SK-N-SH (cell line): ENCODE results near the gene SAMD4B. TPM values are rescaled to one million over a fixed set of nuclear protein-coding genes. Genes with fewer than 3 reads are reported as not detected.

Experiments
- CTCF ChIA-PET: fragments of 300-600, 350-600 bp; formaldehyde crosslinking; extraction: SDS; loops from one replicate; lab custom pipeline; 2021; lab: Yijun Ruan, JAX
- POLR2A ChIA-PET: fragments of 350-600 bp; sonication (Branson Sonifier 250); formaldehyde crosslinking; extraction: SDS; loops from one replicate; lab custom pipeline; 2020; ENCODE audit warnings: antibody characterized with exemption, inconsistent platforms; lab: Yijun Ruan, JAX
- DNase-seq: peaks from one replicate; pipeline ENCODE4 v3.0.0; 2012
- H2AFZ ChIP-seq: fragments of 200-600 bp; sonication (generic); 2 replicates; pipeline ENCODE4 v1.8.1; 2016; ENCODE audit warnings: antibody characterized with exemption, mild to moderate bottlenecking, low read depth
- H3F3A ChIP-seq: fragments of 200-600 bp; sonication (generic); replicated peaks from 2 replicates; pipeline ENCODE3; 2016; ENCODE audit warnings: antibody characterized with exemption, mild to moderate bottlenecking; ENCODE audit not compliant: insufficient read depth
- H3K27ac ChIP-seq, 2 experiments: fragments of 200-500 bp in 1 of 2; fragments of 200-600 bp in 1 of 2; sonication (Bioruptor generic) in 1 of 2; sonication (generic), shearing (Covaris generic) in 1 of 2; 2 replicates each; pipeline versions ENCODE4 v1.5.1 to v1.6.1; 2014 to 2016; ENCODE audit warnings: low read depth in 2 of 2, inconsistent platforms in 1 of 2, low read length in 1 of 2, mild to moderate bottlenecking in 1 of 2, mixed read lengths in 1 of 2
- H3K27me3 ChIP-seq: fragments of 200-600 bp; sonication (generic), shearing (Covaris generic); 2 replicates; pipeline ENCODE4 v1.6.1; 2016; ENCODE audit warnings: mixed run types; ENCODE audit not compliant: insufficient read depth
- H3K36me3 ChIP-seq, 2 experiments: fragments of 200-500 bp in 1 of 2; fragments of 200-600 bp in 1 of 2; sonication (Bioruptor generic) in 1 of 2; sonication (generic) in 1 of 2; replicated peaks in 1 of 2; 2 replicates each; pipeline versions ENCODE3 to v1.5.1; 2014 to 2016; ENCODE audit warnings: low read length in 1 of 2, mild to moderate bottlenecking in 1 of 2; ENCODE audit not compliant: insufficient read depth in 2 of 2, control insufficient read depth in 1 of 2
- H3K4me1 ChIP-seq, 2 experiments: fragments of 200-500 bp in 1 of 2; fragments of 200-600 bp in 1 of 2; sonication (Bioruptor generic) in 1 of 2; sonication (generic), shearing (Covaris generic) in 1 of 2; 2 replicates each; pipeline versions ENCODE4 v1.5.1 to v1.6.1; 2014 to 2016; ENCODE audit warnings: low read depth in 1 of 2, low read length in 1 of 2, mixed run types in 1 of 2; ENCODE audit not compliant: insufficient read depth in 2 of 2, control insufficient read depth in 1 of 2
- H3K4me2 ChIP-seq: fragments of 200-600 bp; sonication (generic), shearing (Covaris generic); 2 replicates; pipeline ENCODE4 v1.6.1; 2017; ENCODE audit warnings: mixed run types
- H3K4me3 ChIP-seq, 2 experiments: fragments of 200-500 bp in 1 of 2; fragments of 200-600 bp in 1 of 2; sonication (Bioruptor generic) in 1 of 2; sonication (generic), shearing (Covaris generic) in 1 of 2; 2 replicates each; pipeline versions ENCODE4 v1.5.1 to v1.8.1; 2014 to 2016; ENCODE audit warnings: low read depth in 2 of 2, inconsistent platforms in 1 of 2, low read length in 1 of 2, mild to moderate bottlenecking in 1 of 2, mixed read lengths in 1 of 2, moderate library complexity in 1 of 2
- H3K79me2 ChIP-seq: fragments of 200-600 bp; sonication (generic); 2 replicates; pipeline ENCODE4 v1.8.1; 2017; ENCODE audit warnings: mild to moderate bottlenecking; ENCODE audit not compliant: insufficient read depth
- H3K9ac ChIP-seq: fragments of 200-600 bp; sonication (generic); 2 replicates; pipeline ENCODE4 v1.6.1; 2017; ENCODE audit warnings: mixed run types
- H3K9me2 ChIP-seq: fragments of 200-600 bp; sonication (generic); 2 replicates; pipeline ENCODE4 v1.6.1; 2017; ENCODE audit warnings: mixed run types
- H3K9me3 ChIP-seq: fragments of 200-600 bp; sonication (generic); 2 replicates; pipeline ENCODE4 v1.6.1; 2017; ENCODE audit warnings: mixed run types, mild to moderate bottlenecking, moderate library complexity
- H4K20me1 ChIP-seq: fragments of 200-600 bp; sonication (generic); 2 replicates; pipeline ENCODE4 v1.6.1; 2017; ENCODE audit warnings: mild to moderate bottlenecking, mixed run types; ENCODE audit not compliant: insufficient read depth
- CHD2 ChIP-seq: fragments of 150-350 bp; IDR thresholded peaks from 2 replicates; pipeline ENCODE4 v1.6.1; 2018; ENCODE audit warnings: low read length; ENCODE audit not compliant: partially characterized antibody
- CTCF ChIP-seq: fragments of 200-600 bp; sonication (generic); IDR thresholded peaks from 2 replicates; pipeline ENCODE4 v1.6.1; 2017; ENCODE audit warnings: antibody characterized with exemption, mild to moderate bottlenecking, moderate library complexity
- ELF1 ChIP-seq: IDR thresholded peaks from 2 replicates; pipeline ENCODE4 v1.4.0; 2012
- EZH2phosphoT487 ChIP-seq: fragments of 200-600 bp; sonication (generic); IDR thresholded peaks from 2 replicates; pipeline ENCODE4 v1.6.1; 2017; ENCODE audit warnings: low read depth, mixed run types, mild to moderate bottlenecking, antibody characterized with exemption, moderate library complexity, borderline replicate concordance
- FOSL2 ChIP-seq: IDR thresholded peaks from 2 replicates; pipeline ENCODE4 v1.4.0; 2012; ENCODE audit warnings: low read depth, mild to moderate bottlenecking, moderate library complexity, borderline replicate concordance
- FOXM1 ChIP-seq: IDR thresholded peaks from 2 replicates; pipeline ENCODE4 v1.4.0; 2012; ENCODE audit warnings: low read depth, mild to moderate bottlenecking
- GABPA ChIP-seq: IDR thresholded peaks from 2 replicates; pipeline ENCODE4 v1.4.0; 2012; ENCODE audit warnings: low read depth, mild to moderate bottlenecking
- JUND ChIP-seq: IDR thresholded peaks from 2 replicates; pipeline ENCODE4 v1.4.0; 2012
- MEF2A ChIP-seq: IDR thresholded peaks from 2 replicates; pipeline ENCODE4 v1.4.0; 2012; ENCODE audit warnings: low read depth, borderline replicate concordance
- NRF1 ChIP-seq: IDR thresholded peaks from 2 replicates; pipeline ENCODE4 v1.6.1; 2012; ENCODE audit warnings: low read depth, mild to moderate bottlenecking, low read length
- PBX3 ChIP-seq: IDR thresholded peaks from 2 replicates; pipeline ENCODE4; 2012
- POLR2AphosphoS5 ChIP-seq: IDR thresholded peaks from 2 replicates; pipeline ENCODE4 v1.6.1; 2012; ENCODE audit warnings: low read depth, low read length
- RAD21 ChIP-seq: IDR thresholded peaks from 2 replicates; pipeline ENCODE4 v1.6.1; 2012; ENCODE audit warnings: mild to moderate bottlenecking, low read length
- RXRA ChIP-seq: IDR thresholded peaks from 2 replicates; pipeline ENCODE4 v1.4.0; 2012; ENCODE audit warnings: low read depth, mild to moderate bottlenecking, borderline replicate concordance
- SMC3 ChIP-seq: IDR thresholded peaks from 2 replicates; pipeline ENCODE4 v1.6.1; 2012; ENCODE audit warnings: low read depth, low read length, improper control_type of control experiment
- TAF1 ChIP-seq: IDR thresholded peaks from 2 replicates; pipeline ENCODE4 v1.6.1; 2012; ENCODE audit warnings: low read depth, mild to moderate bottlenecking, low read length, moderate library complexity, borderline replicate concordance
- USF1 ChIP-seq: IDR thresholded peaks from 2 replicates; pipeline ENCODE4 v1.4.0; 2012; ENCODE audit warnings: low read depth, borderline replicate concordance
- YY1 ChIP-seq: IDR thresholded peaks from 2 replicates; pipeline ENCODE4 v1.4.0; 2012; ENCODE audit warnings: low read depth, mild to moderate bottlenecking
- WGBS: methylation state at CpG from one replicate; pipeline ENCODE4 v1.1.6; 2017; ENCODE audit warnings: low lambda C conversion rate; 5-methylcytosine and 5-hydroxymethylcytosine counted together
- polyA plus RNA-seq, 3 experiments: library from polyadenylated mRNA; depleted of rRNA; stranded (reverse); fragments of >200 nt; gene quantifications; 2 replicates each; pipeline ENCODE4 v1.2.3, GENCODE V29; 2012
- TF ChIP-seq, protein P1 (sequence below): fragments of 150-350 bp; IDR thresholded peaks from 2 replicates; pipeline ENCODE4 v1.6.1; 2017; ENCODE audit warnings: antibody characterized with exemption, low read length, low read depth, borderline replicate concordance

The SAMD4B gene
- polyA plus RNA-seq, 1 of the 3 experiments (the other 2 are of a cell fraction) = 83.0 TPM

DNA sequence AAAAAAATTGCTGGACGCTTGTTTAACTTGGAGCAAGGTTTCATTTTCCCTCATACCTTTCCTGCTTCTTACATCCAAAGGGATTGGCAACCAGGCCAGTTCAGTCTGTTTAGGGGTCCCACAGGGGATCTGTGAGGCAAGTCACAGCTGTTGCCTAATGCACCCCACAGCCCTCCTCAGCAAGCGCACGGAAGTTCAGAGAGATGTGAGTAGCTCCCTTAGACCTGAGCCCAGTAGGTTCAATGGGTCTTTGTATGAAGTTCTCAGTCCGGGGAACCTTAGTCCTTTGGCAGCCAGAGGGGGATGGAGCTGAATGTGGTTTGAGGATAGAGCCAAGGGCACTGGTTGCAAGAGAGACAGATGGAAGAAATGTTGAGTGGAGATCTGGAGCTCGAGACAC, 13.0 kb downstream of the SAMD4B start:
- ChIA-PET POLR2A (no interaction called here), CTCF (interaction anchor here (1.3 kb wide), 1 partner anchor 43 kb away, joined by 5 read pairs; no protein-coding TSS in a partner anchor)
- H3F3A ChIP-seq = no peaks in the 10 kb centered on the region
- H3K27me3 ChIP-seq = no peaks in the 10 kb centered on the region
- H4K20me1 ChIP-seq = 0 out of 2 replicates have a peak, but pooled peaks cover 11% of the 10 kb centered on the region
- H3K36me3 ChIP-seq = peaks cover 67 to 68% of the 10 kb centered on the region in 2 experiments
- H3K4me2 ChIP-seq = no peak overlapping the region
- no peaks in the 10 kb centered on the region for H3K9me3 ChIP-seq
- DNase-seq = no peak
- H3K27ac ChIP-seq = no peak overlapping the region
- H3K9ac ChIP-seq = no peak overlapping the region
- TF ChIP-seq NRF1 (no peak), USF1 (no peak), EZH2phosphoT487 (no peak), RXRA (no peak), YY1 (no peak), GABPA (no peak), POLR2AphosphoS5 (no peak), PBX3 (no peak), FOXM1 (no peak), SMC3 (no peak), MEF2A (no peak), CTCF (no peak), RAD21 (no peak), JUND (no peak), ELF1 (no peak), TAF1 (no peak), FOSL2 (no peak), CHD2 (no peak)
- TF ChIP-seq, protein P1, sequence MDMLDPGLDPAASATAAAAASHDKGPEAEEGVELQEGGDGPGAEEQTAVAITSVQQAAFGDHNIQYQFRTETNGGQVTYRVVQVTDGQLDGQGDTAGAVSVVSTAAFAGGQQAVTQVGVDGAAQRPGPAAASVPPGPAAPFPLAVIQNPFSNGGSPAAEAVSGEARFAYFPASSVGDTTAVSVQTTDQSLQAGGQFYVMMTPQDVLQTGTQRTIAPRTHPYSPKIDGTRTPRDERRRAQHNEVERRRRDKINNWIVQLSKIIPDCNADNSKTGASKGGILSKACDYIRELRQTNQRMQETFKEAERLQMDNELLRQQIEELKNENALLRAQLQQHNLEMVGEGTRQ = no peak
- H2AFZ ChIP-seq = no peak overlapping the region
- H3K4me1 ChIP-seq = no peaks in the 10 kb centered on the region
- no peak overlapping the region for H3K4me3 ChIP-seq
- no peaks in the 10 kb centered on the region for H3K9me2 ChIP-seq
- peaks cover 38% of the 10 kb centered on the region for H3K79me2 ChIP-seq
- WGBS = 96% methylated on average over 5 of the region's 5 CpGs
